PC-9 (cell line): Measurements from ENCODE around the gene CENPX. TPM values are rescaled to one million over a fixed set of nuclear protein-coding genes. Genes with fewer than 3 reads are reported as not detected.

Experiments
- BruUV-seq: library from RNA; stranded (reverse); fragments of 400-500 nt; replicated peaks from 2 replicates; lab custom pipeline; 2021; lab: Mats Ljungman, UMichigan
- CTCF ChIA-PET: fragments of 300-600 bp; sonication (Branson Sonifier 250); formaldehyde crosslinking; loops from one replicate; lab custom pipeline; 2022; ENCODE audit warnings: antibody characterized with exemption; lab: Charles Lee
- POLR2A ChIA-PET: fragments of 300-600 bp; sonication (Branson Sonifier 250); formaldehyde crosslinking; loops from one replicate; lab custom pipeline; 2022; ENCODE audit warnings: antibody characterized with exemption; ENCODE audit not compliant: unreplicated experiment; lab: Charles Lee
- DNase-seq, 2 experiments: peaks; one replicate each; pipeline versions ENCODE4 v3.0.0 to v3.0.0-alpha.2; 2015 to 2022; ENCODE audit warnings: mixed read lengths in 1 of 2
- H2AFZ ChIP-seq: fragments of 200-600 bp; sonication (generic); 2 replicates; pipeline ENCODE4 v1.8.1; 2017; ENCODE audit warnings: antibody characterized with exemption
- H3F3A ChIP-seq: fragments of 200-600 bp; sonication (generic); 2 replicates; pipeline ENCODE4 v1.8.1; 2017; ENCODE audit warnings: antibody characterized with exemption, mild to moderate bottlenecking, low read depth; ENCODE audit not compliant: insufficient read depth
- H3K27ac ChIP-seq: fragments of 200-600 bp; sonication (generic); 2 replicates; pipeline ENCODE4 v1.6.1; 2016; ENCODE audit warnings: mixed run types
- H3K27me3 ChIP-seq: fragments of 200-600 bp; sonication (generic); 2 replicates; pipeline ENCODE4 v1.6.1; 2016; ENCODE audit warnings: low read depth, mixed run types; ENCODE audit not compliant: insufficient read depth
- H3K36me3 ChIP-seq: fragments of 200-600 bp; sonication (generic); 2 replicates; pipeline ENCODE4 v1.6.1; 2016; ENCODE audit warnings: low read depth, mixed run types
- H3K4me1 ChIP-seq: fragments of 200-600 bp; sonication (generic); replicated peaks from 2 replicates; pipeline ENCODE4 v1.6.1; 2016; ENCODE audit warnings: mixed run types; ENCODE audit not compliant: insufficient read depth
- H3K4me2 ChIP-seq: fragments of 200-600 bp; sonication (generic); 2 replicates; pipeline ENCODE4 v1.6.1; 2017; ENCODE audit warnings: mixed run types
- H3K4me3 ChIP-seq: fragments of 200-600 bp; sonication (generic); 2 replicates; pipeline ENCODE4 v1.6.1; 2016; ENCODE audit warnings: mixed run types
- H3K79me2 ChIP-seq: fragments of 200-600 bp; sonication (generic); 2 replicates; pipeline ENCODE4 v1.6.1; 2017; ENCODE audit warnings: low read depth, mixed run types
- H3K9me2 ChIP-seq: fragments of 200-600 bp; sonication (generic); 2 replicates; pipeline ENCODE4 v1.8.1; 2017; ENCODE audit warnings: mild to moderate bottlenecking; ENCODE audit not compliant: insufficient read depth
- H3K9me3 ChIP-seq: fragments of 200-600 bp; sonication (generic); 2 replicates; pipeline ENCODE4 v1.8.1; 2016; ENCODE audit warnings: low read depth; ENCODE audit not compliant: insufficient read depth
- H4K20me1 ChIP-seq: fragments of 200-600 bp; sonication (generic); 2 replicates; pipeline ENCODE4 v1.8.1; 2017; ENCODE audit not compliant: insufficient read depth
- EZH2 ChIP-seq: fragments of 200-600 bp; sonication (generic); IDR thresholded peaks from 2 replicates; pipeline ENCODE4 v1.8.0; 2017; ENCODE audit warnings: antibody characterized with exemption, low read depth
- intact Hi-C: fragments of 100-400 bp; cut with micrococcal nuclease; formaldehyde crosslinking; loops from one replicate; pipeline ENCODE4 v1.10.0; 2022; ENCODE audit not compliant: unreplicated experiment
- total RNA-seq: library from RNA; stranded (reverse); gene quantifications from 2 replicates; pipeline ENCODE4 v1.2.3, GENCODE V29; 2021
- TF ChIP-seq, protein P1 (sequence below): fragments of 200-600 bp; sonication (generic); conservative IDR thresholded peaks from 2 replicates; pipeline ENCODE4 v1.6.1; 2017; ENCODE audit warnings: mixed run types, antibody characterized with exemption, mild to moderate bottlenecking, moderate library complexity

Gene CENPX
- total RNA-seq, 1 experiment from 2014 or later, result 132 TPM

DNA sequence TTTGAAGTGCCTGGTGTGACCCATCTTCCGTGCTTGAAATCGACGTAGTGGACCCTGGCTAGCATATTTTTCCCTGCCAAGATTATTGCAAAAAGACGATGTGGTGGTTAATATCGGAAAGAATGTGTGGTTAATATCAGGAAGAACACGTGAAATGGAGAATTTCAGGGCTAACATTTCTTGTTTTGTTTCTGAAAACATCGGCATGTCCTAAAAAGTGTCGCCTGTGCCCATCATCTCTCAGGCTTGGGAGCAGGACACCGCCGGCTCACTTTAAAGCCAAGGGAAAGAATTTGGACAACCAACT lies 15.2 kb upstream of the CENPX start:
- CTCF ChIA-PET, result interaction anchor here (0.6 to 1.0 kb wide), 7 partner anchors 15 to 121 kb away, joined by 3 to 10 read pairs (median 3); partner anchors contain the start of genes CENPX, FASN and LRRC45
- POLR2A ChIA-PET, result interaction anchor here (0.5 to 0.9 kb wide), 6 partner anchors 21 to 684 kb away, joined by 5 to 8 read pairs (median 6); partner anchors contain the start of gene DUS1L
- Histone ChIP-seq H3K9me2 (no peaks in the 10 kb centered on the region), H3K4me2 (peak overlapping the region; percentile 90), H3K4me1 (0 out of 2 replicates have a peak, but pooled peaks cover 6% of the 10 kb centered on the region), H2AFZ (peak overlapping the region; percentile 62; the same call in 1 of the 2 replicates), H3K36me3 (no peaks in the 10 kb centered on the region), H3K27ac (no peak overlapping the region), H3K27me3 (no peaks in the 10 kb centered on the region), H4K20me1 (no peaks in the 10 kb centered on the region), H3F3A (peaks cover 4% of the 10 kb centered on the region; the same call in 1 of the 2 replicates), H3K79me2 (no peaks in the 10 kb centered on the region), H3K4me3 (peak overlapping the region; percentile 66; the same call in 1 of the 2 replicates), H3K9me3 (no peaks in the 10 kb centered on the region)
- no peak for TF ChIP-seq EZH2
- TF ChIP-seq, protein P1, sequence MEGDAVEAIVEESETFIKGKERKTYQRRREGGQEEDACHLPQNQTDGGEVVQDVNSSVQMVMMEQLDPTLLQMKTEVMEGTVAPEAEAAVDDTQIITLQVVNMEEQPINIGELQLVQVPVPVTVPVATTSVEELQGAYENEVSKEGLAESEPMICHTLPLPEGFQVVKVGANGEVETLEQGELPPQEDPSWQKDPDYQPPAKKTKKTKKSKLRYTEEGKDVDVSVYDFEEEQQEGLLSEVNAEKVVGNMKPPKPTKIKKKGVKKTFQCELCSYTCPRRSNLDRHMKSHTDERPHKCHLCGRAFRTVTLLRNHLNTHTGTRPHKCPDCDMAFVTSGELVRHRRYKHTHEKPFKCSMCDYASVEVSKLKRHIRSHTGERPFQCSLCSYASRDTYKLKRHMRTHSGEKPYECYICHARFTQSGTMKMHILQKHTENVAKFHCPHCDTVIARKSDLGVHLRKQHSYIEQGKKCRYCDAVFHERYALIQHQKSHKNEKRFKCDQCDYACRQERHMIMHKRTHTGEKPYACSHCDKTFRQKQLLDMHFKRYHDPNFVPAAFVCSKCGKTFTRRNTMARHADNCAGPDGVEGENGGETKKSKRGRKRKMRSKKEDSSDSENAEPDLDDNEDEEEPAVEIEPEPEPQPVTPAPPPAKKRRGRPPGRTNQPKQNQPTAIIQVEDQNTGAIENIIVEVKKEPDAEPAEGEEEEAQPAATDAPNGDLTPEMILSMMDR, result no peak
- intact Hi-C loops, result loop anchor here (2.0 to 10.0 kb wide), 3 partner anchors 59 to 207 kb away; partner anchors contain the start of gene FASN
- no TSS peak for BruUV-seq
- DNase-seq, result no peak

DNA sequence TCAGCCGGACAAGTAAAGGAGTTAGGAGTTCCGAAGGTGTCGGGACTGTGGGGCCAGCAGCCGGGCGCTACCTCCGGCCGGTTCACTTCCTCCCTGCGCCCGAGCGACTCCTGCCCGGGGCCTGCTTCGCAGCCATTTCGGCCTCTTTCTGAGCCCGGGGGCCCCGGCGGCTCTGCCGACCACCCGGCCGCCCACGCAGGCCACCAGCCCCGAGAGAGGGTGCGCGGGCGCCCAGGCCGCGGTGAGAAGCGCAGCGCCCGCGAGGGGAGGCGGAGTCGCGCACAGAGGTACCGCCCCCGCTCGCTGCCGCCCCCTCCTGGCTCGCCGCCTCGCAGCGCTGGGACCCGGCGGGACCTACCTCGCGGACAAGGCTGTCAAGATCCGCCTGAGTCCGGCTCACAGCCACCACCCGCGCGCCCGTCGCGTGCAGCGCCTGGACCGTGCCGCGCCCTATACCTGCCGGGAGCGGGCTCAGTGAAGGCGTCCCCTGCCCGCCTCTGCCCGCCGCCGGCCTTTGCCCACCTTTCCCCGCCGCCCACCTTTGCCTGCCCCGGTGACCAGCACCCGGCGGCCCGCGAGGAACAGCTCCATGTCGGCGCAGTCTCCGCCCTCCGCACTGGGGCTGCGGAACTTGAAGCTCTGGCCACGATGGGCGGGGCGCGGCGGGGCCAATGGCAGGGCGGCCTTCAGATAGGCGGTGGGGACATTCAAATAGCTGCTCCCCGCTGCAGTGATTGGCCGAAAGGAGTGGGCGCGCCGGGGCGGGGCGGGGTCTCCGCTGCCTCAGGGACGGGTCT lies 14.6 kb upstream of the CENPX start, which contains the start of gene DCXR:
Gene DCXR (minus strand): TSS at position 606 of the 797 bp plus-strand sequence. CDS start 15 bp downstream, at position 591.
- Histone ChIP-seq H3K27me3 (no peaks in the 10 kb centered on the region), H3K36me3 (no peaks in the 10 kb centered on the region), H3K4me3 (peak within 1 kb of the TSS; percentile 66), H3K4me1 (0 out of 2 replicates have a peak, but pooled peaks cover 6% of the 10 kb centered on the region), H3K79me2 (no peaks in the 10 kb centered on the region), H2AFZ (peak within 1 kb of the TSS; percentile 82), H3K9me3 (no peaks in the 10 kb centered on the region), H3F3A (peaks cover 4% of the 10 kb centered on the region; the same call in 1 of the 2 replicates), H3K4me2 (peak within 1 kb of the TSS; percentile 90), H4K20me1 (no peaks in the 10 kb centered on the region), H3K27ac (no peak within 1 kb of the TSS), H3K9me2 (no peaks in the 10 kb centered on the region)
- CTCF ChIA-PET, result interaction anchor here (0.6 to 1.0 kb wide), 7 partner anchors 15 to 121 kb away, joined by 3 to 10 read pairs (median 3); partner anchors contain the start of genes CENPX, FASN and LRRC45
- BruUV-seq, result no TSS peak
- intact Hi-C loops, result loop anchor here (2.0 to 10.0 kb wide), 3 partner anchors 60 to 208 kb away; partner anchors contain the start of gene FASN
- DNase-seq, result peak; percentile 85 to 98
- TF ChIP-seq EZH2, result no peak
- TF ChIP-seq, protein P1, result peak; percentile 61
- POLR2A ChIA-PET, result interaction anchor here (0.5 to 0.9 kb wide), 7 partner anchors 22 to 685 kb away, joined by 4 to 8 read pairs (median 6); partner anchors contain the start of gene DUS1L

DNA sequence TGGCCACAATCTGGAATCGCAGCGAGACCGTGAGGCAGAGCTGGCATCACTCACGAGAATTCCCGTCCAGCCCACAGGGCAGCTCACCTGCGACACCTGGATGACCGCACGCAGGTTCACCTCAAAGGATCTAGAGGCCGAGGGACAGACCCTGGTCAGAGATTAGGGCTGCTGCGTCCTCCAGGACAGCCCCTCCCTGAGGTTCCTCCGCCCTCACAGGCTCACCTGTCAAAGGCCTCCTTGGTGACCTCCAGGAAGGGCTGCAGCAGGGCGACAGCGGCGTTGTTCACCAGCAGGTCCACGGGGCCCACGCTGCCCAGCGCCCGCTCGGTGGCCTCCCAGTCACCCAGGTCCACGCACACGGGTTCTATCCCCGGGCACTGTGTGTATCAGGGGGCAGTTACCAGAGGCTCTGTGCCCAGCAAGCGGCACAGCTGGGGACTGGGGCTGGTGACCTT lies 14.0 kb upstream of the CENPX start:
- Histone ChIP-seq H3K9me3 (no peaks in the 10 kb centered on the region), H3K27ac (no peak overlapping the region), H3F3A (peaks cover 4% of the 10 kb centered on the region; the same call in 1 of the 2 replicates), H3K79me2 (no peaks in the 10 kb centered on the region), H4K20me1 (no peaks in the 10 kb centered on the region), H3K4me2 (peak overlapping the region; percentile 90), H2AFZ (peak overlapping the region; percentile 82), H3K27me3 (no peaks in the 10 kb centered on the region), H3K4me3 (peak overlapping the region; percentile 66), H3K9me2 (no peaks in the 10 kb centered on the region), H3K4me1 (0 out of 2 replicates have a peak, but pooled peaks cover 6% of the 10 kb centered on the region), H3K36me3 (no peaks in the 10 kb centered on the region)
- ChIA-PET CTCF (no interaction called here), POLR2A (no interaction called here)
- intact Hi-C loops, result loop anchor here (2.0 to 10.0 kb wide), 3 partner anchors 61 to 208 kb away; partner anchors contain the start of gene FASN
- TF ChIP-seq EZH2, result no peak
- TF ChIP-seq, protein P1, result no peak
- no TSS peak for BruUV-seq
- DNase-seq, result no peak
